Thyroid gland (tissue), 4 donors: Measurements from ENCODE around the gene NAV2. TPM values are rescaled to one million over a fixed set of nuclear protein-coding genes. Genes with fewer than 3 reads are reported as not detected.

Experiments used
- DNase-seq, 2 donors: peaks; one replicate each; pipeline ENCODE4 v3.0.0-alpha.2; 2019
- H3K27ac ChIP-seq, 3 donors: fragments of 200-600 bp; sonication (generic); 1 replicate in 2 of 3; 2 replicates in 1 of 3; pipeline ENCODE4 v1.5.1; 2016 to 2019; ENCODE audit warnings: mild to moderate bottlenecking in 1 of 3, moderate library complexity in 1 of 3
- H3K27me3 ChIP-seq: fragments of 200-600 bp; sonication (generic); one replicate; pipeline ENCODE4 v1.5.1; 2019
- H3K36me3 ChIP-seq, 2 donors: fragments of 200-600 bp; sonication (generic); one replicate each; pipeline ENCODE4 v1.5.1; 2016 to 2019
- H3K4me1 ChIP-seq, 2 donors: fragments of 200-600 bp; sonication (generic); one replicate each; pipeline ENCODE4 v1.5.1; 2017 to 2019
- H3K4me3 ChIP-seq, 3 donors: fragments of 200-600 bp; sonication (generic); replicated peaks in 1 of 3; 1 replicate in 2 of 3; 2 replicates in 1 of 3; pipeline ENCODE4 v1.5.1; 2016; ENCODE audit warnings: mild to moderate bottlenecking in 1 of 3
- H3K9me3 ChIP-seq: fragments of 200-600 bp; sonication (generic); one replicate; pipeline ENCODE4 v1.5.1; 2017
- CTCF ChIP-seq, 6 experiments: fragments of 200-600 bp in 3 of 6; fragments of 450-650 bp in 3 of 6; sonication (generic) in 3 of 6; IDR thresholded peaks; one replicate each; pipeline ENCODE4 v1.5.1; 2016 to 2019; ENCODE audit warnings: antibody characterized with exemption in 6 of 6, mild to moderate bottlenecking in 2 of 6, inconsistent platforms in 1 of 6, moderate library complexity in 1 of 6
- POLR2A ChIP-seq, 2 donors: fragments of 450-650 bp; IDR thresholded peaks; one replicate each; pipeline ENCODE4 v1.6.1; 2017; ENCODE audit warnings: antibody characterized with exemption in 2 of 2, mild to moderate bottlenecking in 2 of 2, moderate library complexity in 1 of 2
- WGBS, 2 donors: methylation state at CpG; one replicate each; pipeline ENCODE4 v1.1.5; 2017; 5-methylcytosine and 5-hydroxymethylcytosine counted together
- intact Hi-C: fragments of 100-400 bp; cut with DNase I; formaldehyde crosslinking; loops from one replicate; pipeline ENCODE4 v1.15.1; 2023
- total RNA-seq, 4 donors: library from RNA; depleted of rRNA; stranded (reverse); fragments of >200 nt; gene quantifications; one replicate each; pipeline ENCODE4 v1.2.3, GENCODE V29; 2016

Gene NAV2
- total RNA-seq, 4 donors from 2014 or later: 34.8 to 88.6 (median 54.5) TPM

GRCh38 chr11:20109731-20110445 is 397.3 kb downstream of the NAV2 start:
- Histone ChIP-seq H3K27ac (peak overlapping the region in 1 of 3 donors; percentile 17), H3K36me3 (peaks cover 36 to 38% of the 10 kb centered on the region in 2 donors), H3K4me1 (peaks cover 18 to 30% of the 10 kb centered on the region in 2 donors), H3K9me3 (no peaks in the 10 kb centered on the region), H3K27me3 (no peaks in the 10 kb centered on the region), H3K4me3 (no peak overlapping the region)
- DNase-seq: no peak
- intact Hi-C loops: no loop called here
- TF ChIP-seq POLR2A (IDR thresholded peaks at IDR 0.05) (no peak), CTCF (IDR thresholded peaks at IDR 0.05) (no peak)
- 94 to 99% methylated on average over 9 of the region's 9 CpGs for WGBS, 2 donors

- H3K27ac ChIP-seq: peak overlapping the region in 2 of 3 donors; percentile 91 to 93
- peaks cover 18 to 30% of the 10 kb centered on the region in 2 donors for H3K4me1 ChIP-seq
- H3K4me3 ChIP-seq: no peak overlapping the region
- H3K27me3 ChIP-seq: no peaks in the 10 kb centered on the region
- TF ChIP-seq CTCF (IDR thresholded peaks at IDR 0.05) (peak; percentile 54 to 88 (median 83)), POLR2A (IDR thresholded peaks at IDR 0.05) (no peak)
- peaks cover 28 to 34% of the 10 kb centered on the region in 2 donors for H3K36me3 ChIP-seq
- intact Hi-C loops: no loop called here
- no peaks in the 10 kb centered on the region for H3K9me3 ChIP-seq
- DNase-seq: peak; percentile 62 to 63
- WGBS, 2 donors: 28 to 36% methylated on average over 8 of the region's 8 CpGs
Observed at GRCh38 chr11:20110908-20111669, 398.5 kb downstream of the NAV2 start.

- peaks cover 18 to 30% of the 10 kb centered on the region in 2 donors for H3K4me1 ChIP-seq
- H3K9me3 ChIP-seq: no peaks in the 10 kb centered on the region
- intact Hi-C loops: no loop called here
- peaks cover 28 to 34% of the 10 kb centered on the region in 2 donors for H3K36me3 ChIP-seq
- no peak overlapping the region for H3K4me3 ChIP-seq
- no peak for DNase-seq
- WGBS, 2 donors: 100% methylated on average over 1 of the region's 1 CpG
- H3K27ac ChIP-seq: peak overlapping the region; percentile 89 to 93 (median 91)
- TF ChIP-seq CTCF (IDR thresholded peaks at IDR 0.05) (no peak), POLR2A (IDR thresholded peaks at IDR 0.05) (no peak)
- H3K27me3 ChIP-seq: no peaks in the 10 kb centered on the region
Observed at GRCh38 chr11:20111871-20112270, 399.2 kb downstream of the NAV2 start.

GRCh38 chr11:20112291-20113148 is 399.9 kb downstream of the NAV2 start:
- 54 to 60% methylated on average over 13 to 14 of the region's 15 CpGs for WGBS, 2 donors
- TF ChIP-seq POLR2A (IDR thresholded peaks at IDR 0.05) (peak in 1 of 2 donors; percentile 39), CTCF (IDR thresholded peaks at IDR 0.05) (no peak)
- peaks cover 25 to 31% of the 10 kb centered on the region in 2 donors for H3K36me3 ChIP-seq
- H3K4me1 ChIP-seq: peaks cover 18 to 30% of the 10 kb centered on the region in 2 donors
- no peaks in the 10 kb centered on the region for H3K9me3 ChIP-seq
- intact Hi-C loops: no loop called here
- peak overlapping the region; percentile 89 to 93 (median 91) for H3K27ac ChIP-seq
- DNase-seq: peak; percentile 87 to 89
- H3K27me3 ChIP-seq: no peaks in the 10 kb centered on the region
- H3K4me3 ChIP-seq: no peak overlapping the region
